ENCODE data around the gene FAM161A.
"Not testable (repeated sequence)": the region's sequence is repeated elsewhere in the genome, so short reads cannot be mapped to it uniquely, and the experiment has no call there.

Gene FAM161A

DNA sequence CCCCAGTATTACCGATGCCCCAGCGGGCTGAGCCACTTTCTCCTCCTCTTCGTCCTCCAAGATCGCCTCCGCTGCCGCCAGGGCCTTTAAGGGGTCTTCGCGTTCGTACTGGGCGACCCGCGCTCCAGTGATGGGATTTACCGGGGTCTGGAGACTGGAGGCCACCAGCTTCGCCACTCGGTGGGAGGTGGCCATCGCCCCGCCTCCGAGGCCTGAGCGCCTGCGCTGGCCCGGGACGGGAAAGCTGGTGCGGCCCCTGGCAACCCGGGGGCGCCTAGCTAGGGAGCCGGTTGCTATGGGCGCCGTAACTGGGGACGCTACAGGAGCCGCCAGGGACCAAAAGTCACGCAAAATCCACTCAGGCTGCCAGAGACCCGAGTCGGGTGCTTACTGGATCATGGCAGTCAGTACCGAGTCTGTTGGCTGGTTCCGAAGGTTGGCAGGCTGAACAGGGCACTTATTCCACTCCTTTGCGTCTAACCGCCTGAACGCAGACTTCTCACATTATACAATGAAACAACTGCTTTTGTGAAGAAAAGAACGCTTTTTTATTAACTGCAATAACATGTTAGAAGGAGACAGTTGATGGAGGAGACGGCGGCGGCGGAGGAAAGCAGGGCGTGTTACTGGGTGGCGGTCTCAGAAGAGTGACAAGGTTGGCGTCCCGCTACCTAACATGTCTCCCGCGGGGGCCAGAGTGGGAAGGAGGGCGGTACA lies at the start of gene FAM161A:
TSS of gene FAM161A (minus strand) at position 214 of the 717 bp plus-strand sequence. CDS start at position 195, 19 bp downstream.
- peak; percentile 49 to 53 for DNase-seq (ENCODE audit: low read depth in 2 of 2)

- DNase-seq (ENCODE audit: low read depth in 2 of 2): no peak
Observed at GRCh38 chr2:61900281-61900680, 46.4 kb upstream of the FAM161A start.

DNA sequence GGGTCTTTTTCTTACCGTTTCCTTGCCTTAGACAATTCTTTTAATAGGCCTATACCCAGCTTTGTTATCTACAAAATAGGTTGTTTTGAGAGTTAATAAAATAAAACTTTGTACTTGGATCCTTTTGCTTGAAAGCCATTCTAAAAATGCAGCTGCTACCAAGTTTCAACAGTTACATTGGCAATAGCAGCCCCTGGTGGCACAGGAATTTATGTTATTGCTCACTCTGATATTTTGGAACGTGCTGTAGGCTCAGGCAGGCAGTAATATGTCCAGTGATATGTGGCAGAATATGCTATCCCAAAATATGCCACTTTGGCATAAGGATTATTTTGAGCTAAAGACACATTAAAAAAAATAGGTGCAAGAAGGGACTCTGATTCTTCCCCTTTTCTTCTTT lies 45.0 kb upstream of the FAM161A start:
- DNase-seq (ENCODE audit: low read depth in 2 of 2): no peak

- peak; percentile 82 to 87 for DNase-seq (ENCODE audit: low read depth in 2 of 2)
Observed at GRCh38 chr2:61888267-61889055, 34.6 kb upstream of the FAM161A start, which contains the start of gene CCT4. Gene CCT4 (minus strand): TSS chr2:61888656. CDS start chr2:61888507, 149 bp downstream.

GRCh38 chr2:61887717-61888266 lies 33.9 kb upstream of the FAM161A start:
- no peak for DNase-seq (ENCODE audit: low read depth in 2 of 2)

DNA sequence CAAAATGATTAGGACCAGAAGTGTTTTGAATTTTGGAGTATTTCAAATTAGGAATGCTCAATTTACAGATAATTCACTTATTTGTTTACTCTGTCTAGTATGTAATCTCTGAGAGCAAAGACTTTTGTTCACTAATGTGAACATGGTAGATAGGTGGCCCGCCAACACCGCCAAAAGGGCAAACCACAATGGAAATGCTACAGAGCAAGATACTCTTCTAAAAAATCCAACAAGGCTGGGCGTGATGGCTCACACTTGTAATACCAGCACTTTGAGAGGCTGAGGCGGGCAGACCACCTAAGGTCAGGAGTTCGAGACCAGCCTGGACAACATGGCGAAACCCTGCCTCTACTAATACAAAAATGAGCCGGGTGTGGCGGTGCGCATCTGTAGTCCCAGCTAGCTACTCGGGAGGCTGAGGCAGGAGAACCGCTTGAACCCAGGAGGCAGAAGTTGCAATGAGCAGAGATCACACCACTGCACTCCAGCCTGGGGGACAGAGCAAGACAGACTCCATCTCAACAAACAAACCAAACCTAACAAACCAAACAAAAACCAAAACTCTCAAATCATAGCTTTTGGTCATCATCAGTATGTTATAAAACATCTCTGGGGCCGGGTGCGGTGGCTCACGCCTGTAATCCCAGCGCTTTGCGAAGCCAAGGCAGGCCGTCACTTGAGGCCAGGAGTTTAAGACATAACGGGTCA lies 32.2 kb upstream of the FAM161A start:
- no peak for DNase-seq (ENCODE audit: low read depth in 2 of 2)

GRCh38 chr2:61882850-61883249 lies 29.0 kb upstream of the FAM161A start:
- DNase-seq (ENCODE audit: low read depth in 2 of 2): no peak

GRCh38 chr2:61879351-61879750 lies 25.5 kb upstream of the FAM161A start:
- DNase-seq (ENCODE audit: low read depth in 2 of 2): not testable (repeated sequence)

- no peak for DNase-seq (ENCODE audit: low read depth in 2 of 2)
Observed at GRCh38 chr2:61878761-61879160, 24.9 kb upstream of the FAM161A start.

DNA sequence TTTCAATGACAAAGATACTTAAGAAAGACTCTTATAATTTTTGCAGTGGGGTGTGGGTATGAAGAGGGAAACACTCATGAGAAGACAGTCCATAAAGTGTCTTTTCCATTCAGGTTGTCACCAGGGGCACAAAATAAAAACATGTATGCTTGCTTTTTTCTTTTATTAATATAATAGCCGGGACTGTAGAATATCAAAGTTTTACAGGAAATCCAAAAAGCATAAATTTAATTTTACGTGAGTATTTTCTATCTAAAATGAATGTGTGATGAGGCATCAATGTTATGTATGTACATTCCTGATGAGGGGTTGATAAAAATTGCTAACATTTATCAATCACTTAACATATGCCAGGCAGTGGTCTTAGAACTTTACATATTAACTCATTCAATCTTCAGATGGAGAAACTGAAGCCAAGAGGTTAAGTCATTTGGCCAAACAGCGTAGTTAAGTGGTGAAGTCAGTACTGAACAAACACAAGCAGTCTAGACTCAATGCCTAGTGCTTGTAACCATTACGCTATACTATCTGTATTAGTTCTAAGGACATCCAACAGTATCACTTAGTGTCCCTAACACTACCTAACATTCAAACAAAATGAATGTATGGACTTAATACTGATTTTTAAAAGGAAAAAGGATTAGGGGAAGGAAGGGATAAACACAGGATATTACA lies 23.8 kb upstream of the FAM161A start:
- no peak for DNase-seq (ENCODE audit: low read depth in 2 of 2)

DNA sequence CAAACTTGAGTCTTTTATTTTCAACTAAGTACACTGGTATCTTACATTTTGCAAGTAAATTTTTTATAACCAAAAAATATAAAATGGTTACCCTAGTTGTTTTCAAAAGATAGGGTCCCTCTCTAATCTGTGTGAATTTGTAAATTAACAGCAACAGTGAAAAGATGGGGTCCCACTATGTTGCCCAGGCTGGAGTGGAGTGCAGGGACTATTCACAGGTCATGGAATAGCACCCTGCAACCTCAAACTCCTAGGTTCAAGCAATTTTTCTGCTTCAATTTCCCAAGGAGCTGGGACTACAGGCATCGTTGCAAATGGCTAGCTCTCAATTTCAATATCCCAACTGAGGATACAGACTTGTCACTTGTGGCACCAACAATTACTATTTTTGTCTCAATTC lies 22.5 kb upstream of the FAM161A start:
- no peak for DNase-seq (ENCODE audit: low read depth in 2 of 2)

DNA sequence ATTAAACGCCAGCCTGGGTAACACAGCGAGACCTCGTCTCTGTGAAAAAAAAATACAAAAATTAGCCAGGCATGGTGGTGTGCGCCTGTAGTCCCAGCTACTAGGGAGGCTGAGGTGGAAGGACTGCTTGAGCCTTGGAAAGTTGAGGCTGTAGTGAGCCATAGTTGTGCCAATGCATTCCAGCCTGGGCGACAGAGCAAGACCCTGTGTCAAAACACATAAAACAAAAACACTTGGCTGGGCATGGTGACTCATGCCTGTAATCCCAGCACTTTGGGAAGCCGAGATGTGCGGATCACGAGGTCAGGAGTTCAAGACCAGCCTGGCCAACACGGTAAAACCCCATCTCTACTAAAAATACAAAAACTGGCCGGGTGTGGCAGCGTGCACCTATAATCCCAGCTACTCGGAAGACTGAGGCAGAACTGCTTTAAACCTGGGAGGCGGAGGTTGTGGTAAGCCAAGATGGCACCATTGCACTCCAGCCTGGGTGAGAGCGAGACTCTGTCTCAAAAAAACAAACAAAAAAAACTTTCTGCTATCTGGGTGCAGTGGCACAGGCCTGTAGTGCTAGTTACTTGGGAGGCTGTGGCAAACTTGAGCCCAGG lies 12.7 kb upstream of the FAM161A start:
- DNase-seq (ENCODE audit: low read depth in 2 of 2): not testable (repeated sequence)

DNA sequence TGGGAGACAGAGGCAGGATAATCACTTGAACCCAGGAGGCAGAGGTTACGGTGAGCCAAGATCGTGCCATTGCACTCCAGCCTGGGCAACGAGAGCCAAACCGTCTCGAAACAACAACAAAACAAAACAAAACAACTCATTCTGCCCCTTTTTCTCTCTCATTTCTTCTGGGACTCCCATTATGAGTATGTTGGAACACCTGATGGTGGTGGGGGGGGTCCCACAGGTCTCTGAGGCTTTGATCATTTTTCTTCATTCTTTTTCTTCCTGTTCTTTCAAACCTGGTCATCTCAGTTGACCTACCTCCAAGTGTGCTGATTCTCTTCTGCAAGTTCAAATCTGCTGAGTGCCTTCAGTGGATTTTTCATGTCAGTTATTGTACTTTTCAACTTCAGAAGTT lies 8.2 kb upstream of the FAM161A start:
- no peak for DNase-seq (ENCODE audit: low read depth in 2 of 2)

DNA sequence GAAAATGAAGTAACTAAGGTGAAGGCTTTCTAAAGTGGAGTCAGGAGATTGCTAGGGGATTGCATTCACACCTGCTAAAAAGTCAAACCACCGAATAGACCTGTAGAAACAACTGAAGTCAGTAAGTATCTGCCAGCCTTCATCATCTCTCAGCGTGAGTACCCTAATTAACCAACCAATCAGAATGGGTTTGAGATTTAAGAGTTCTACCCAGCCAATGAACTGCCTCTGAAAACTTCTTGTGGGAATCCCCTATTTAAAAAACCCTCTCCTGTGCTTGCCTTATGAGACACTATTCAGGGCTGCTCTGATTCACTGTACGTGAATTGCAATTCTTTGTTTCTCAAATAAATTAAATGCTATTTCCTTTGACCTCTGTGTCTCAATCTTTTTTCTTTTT lies 3.4 kb upstream of the FAM161A start:
- DNase-seq (ENCODE audit: low read depth in 2 of 2): no peak

GRCh38 chr2:61855318-61855613 lies 1.4 kb upstream of the FAM161A start:
- no peak for DNase-seq (ENCODE audit: low read depth in 2 of 2)

- peak; percentile 66 to 75 for DNase-seq (ENCODE audit: low read depth in 2 of 2)
Observed at GRCh38 chr2:61854564-61855317, 881 bp upstream of the FAM161A start.

DNA sequence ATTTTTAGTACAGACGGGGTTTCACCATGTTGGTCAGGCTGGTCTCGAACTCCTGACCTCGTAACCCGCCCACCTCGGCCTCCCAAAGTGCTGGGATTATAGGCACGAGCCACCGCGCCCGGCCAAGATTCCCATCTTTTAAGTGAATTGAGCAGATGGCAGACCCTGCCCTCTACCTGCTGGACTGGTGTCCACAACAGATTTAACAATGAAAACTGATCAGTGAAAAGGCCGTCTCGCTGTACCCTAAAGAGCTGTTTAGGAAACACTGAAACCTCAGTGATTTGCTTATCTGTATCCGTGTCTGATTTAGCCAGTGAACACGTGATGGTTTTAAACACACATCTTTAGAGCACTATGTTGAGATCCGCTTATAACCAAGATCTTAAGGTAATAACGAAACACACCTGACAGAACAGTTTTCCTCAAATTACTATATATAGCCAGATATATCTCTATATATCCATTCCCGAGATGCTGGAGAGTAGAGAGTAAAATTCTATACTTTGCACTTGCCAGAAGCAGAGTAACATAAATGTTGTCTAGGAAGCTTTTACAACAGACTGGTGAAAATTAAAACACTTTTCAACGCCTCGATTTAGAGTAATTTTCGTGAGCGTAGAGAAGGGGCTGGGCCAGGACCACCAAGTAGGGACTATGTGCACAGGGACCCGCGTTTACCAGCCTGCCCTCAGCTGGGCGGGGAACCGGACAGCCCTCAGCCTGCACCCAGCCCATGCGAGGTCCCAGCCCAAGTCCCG lies 594 bp downstream of the FAM161A start:
- no peak for DNase-seq (ENCODE audit: low read depth in 2 of 2)

- not testable (repeated sequence) for DNase-seq (ENCODE audit: low read depth in 2 of 2)
Observed at GRCh38 chr2:61851270-61851669, 2.6 kb downstream of the FAM161A start.

- DNase-seq (ENCODE audit: low read depth in 2 of 2): no peak
Observed at GRCh38 chr2:61845320-61845719, 8.5 kb downstream of the FAM161A start.

DNA sequence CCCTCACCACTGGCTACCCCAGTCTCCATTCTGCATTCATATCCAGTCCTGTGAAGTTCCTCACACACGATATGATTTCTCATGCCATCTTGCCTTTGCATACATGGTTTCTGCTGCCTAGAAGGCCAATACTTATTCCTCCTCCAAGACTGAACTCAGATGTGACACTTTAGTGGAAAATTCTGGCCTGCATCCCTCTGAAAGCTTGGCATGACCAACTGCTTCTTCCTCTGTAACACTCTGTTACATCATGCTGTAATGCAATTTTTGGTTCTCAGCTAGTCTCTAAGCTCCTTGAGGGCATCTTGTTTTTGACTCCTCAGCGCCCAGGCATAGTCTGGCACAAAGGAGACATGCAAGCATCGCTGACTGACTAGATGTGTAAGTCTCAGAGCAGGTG lies 12.6 kb downstream of the FAM161A start:
- no peak for DNase-seq (ENCODE audit: low read depth in 2 of 2)

Data from stimulated activated CD8-positive, alpha-beta memory T cell treated with anti-CD3 and anti-CD28 coated beads, Interleukin-2, amount 100 ng/mL, for 1 hour (primary cell).